PFSK-1 (cell line): ENCODE measurements around the gene LIN28B.

Experiments
- FOXP2 ChIP-seq: optimal IDR thresholded peaks from 2 replicates; pipeline ENCODE3; 2011; ENCODE audit warnings: borderline replicate concordance, control low read depth, inconsistent platforms; ENCODE audit not compliant: insufficient read depth; ENCODE audit errors: extremely low read length, extremely low read depth
- POLR2AphosphoS5 ChIP-seq: IDR thresholded peaks from 2 replicates; pipeline ENCODE4 v1.6.1; 2012; ENCODE audit warnings: low read depth, mild to moderate bottlenecking, control low read depth, low read length, moderate library complexity
- REST ChIP-seq, 2 experiments: IDR thresholded peaks; 2 replicates each; pipeline versions ENCODE4 v1.6.1 to v1.8.0; 2011 to 2012; ENCODE audit warnings: low read depth in 2 of 2, low read length in 2 of 2, control low read depth in 1 of 2, inconsistent platforms in 1 of 2, mild to moderate bottlenecking in 1 of 2, moderate library complexity in 1 of 2; ENCODE audit not compliant: insufficient read depth in 1 of 2
- SIN3A ChIP-seq: IDR thresholded peaks from 2 replicates; pipeline ENCODE4 v1.6.1; 2012; ENCODE audit warnings: mild to moderate bottlenecking, low read length, moderate library complexity, borderline replicate concordance; ENCODE audit not compliant: insufficient read depth
- TAF1 ChIP-seq: IDR thresholded peaks from 2 replicates; pipeline ENCODE4 v1.6.1; 2012; ENCODE audit warnings: low read length, control low read depth, borderline replicate concordance; ENCODE audit not compliant: insufficient read depth

Gene LIN28B

GRCh38 chr6:105029581-105029980 is 72.7 kb downstream of the LIN28B start:
- TF ChIP-seq FOXP2 (no peak), TAF1 (no peak), POLR2AphosphoS5 (no peak), SIN3A (no peak), REST (IDR thresholded peaks at IDR 0.05; ENCODE audit: insufficient read depth in 1 of 2, low read depth in 2 of 2, low read length in 2 of 2) (no peak)

DNA sequence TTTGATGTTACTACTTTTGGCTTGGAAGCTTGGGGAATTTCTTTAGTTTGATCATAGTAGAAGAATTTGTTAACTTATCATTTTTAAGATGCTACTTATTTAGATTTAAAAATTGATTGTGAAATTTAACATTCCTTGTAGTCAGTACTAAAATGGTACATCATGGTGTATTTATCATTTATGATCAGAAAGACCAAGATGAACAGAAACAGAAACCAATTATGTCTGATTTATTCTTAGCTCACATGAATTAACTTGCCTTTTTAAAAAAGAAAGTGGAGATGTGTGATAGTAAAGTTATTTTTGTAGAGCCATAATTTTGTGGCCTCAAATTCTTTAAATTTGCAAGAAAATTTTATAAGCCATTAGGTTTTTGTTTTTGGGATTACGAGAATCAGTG is 77.6 kb downstream of the LIN28B start:
- no peak for TF ChIP-seq FOXP2
- TF ChIP-seq TAF1 = no peak
- no peak for TF ChIP-seq REST (IDR thresholded peaks at IDR 0.05; ENCODE audit: insufficient read depth in 1 of 2, low read depth in 2 of 2, low read length in 2 of 2)
- no peak for TF ChIP-seq POLR2AphosphoS5

DNA sequence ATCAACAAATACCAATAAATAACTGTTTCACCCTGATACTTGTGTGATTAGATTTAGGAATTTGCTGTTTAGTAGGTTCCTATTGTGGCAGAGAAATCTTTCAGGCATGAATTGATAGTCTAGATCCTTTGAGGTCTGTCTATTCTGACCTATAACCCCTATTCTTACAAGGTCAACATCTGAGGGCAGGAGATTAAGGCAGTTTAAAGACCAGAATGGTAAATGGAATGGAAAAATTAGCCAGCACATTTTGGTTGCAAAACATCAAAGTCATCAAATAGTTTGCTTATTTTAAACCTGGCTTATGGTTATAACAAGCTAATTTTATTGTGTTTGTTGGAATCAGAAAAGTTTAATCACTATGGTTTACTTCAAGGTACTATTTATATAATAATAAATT is 78.4 kb downstream of the LIN28B start:
- TF ChIP-seq POLR2AphosphoS5 (no peak), SIN3A (no peak), TAF1 (no peak), REST (IDR thresholded peaks at IDR 0.05; ENCODE audit: insufficient read depth in 1 of 2, low read depth in 2 of 2, low read length in 2 of 2) (no peak)

DNA sequence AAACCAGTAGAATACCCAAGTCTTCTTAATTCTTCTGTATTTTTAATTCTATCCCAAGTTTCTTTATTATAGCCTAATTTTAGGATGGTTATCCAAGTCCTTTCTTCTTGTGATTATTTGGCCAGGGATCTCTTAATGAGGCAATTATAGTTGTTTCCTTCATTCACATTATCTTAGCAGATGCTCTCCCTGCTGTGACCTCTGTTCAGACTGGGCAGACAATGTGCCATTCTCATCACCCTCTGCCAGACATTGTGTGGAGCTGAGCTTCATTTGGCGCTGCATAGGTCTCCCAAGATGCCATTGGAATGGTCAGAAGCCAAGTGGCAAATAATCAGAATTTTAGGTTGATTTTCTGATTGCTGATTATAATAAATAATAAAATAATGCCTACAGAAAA is 79.4 kb downstream of the LIN28B start:
- TF ChIP-seq FOXP2 (no peak), TAF1 (no peak)

DNA sequence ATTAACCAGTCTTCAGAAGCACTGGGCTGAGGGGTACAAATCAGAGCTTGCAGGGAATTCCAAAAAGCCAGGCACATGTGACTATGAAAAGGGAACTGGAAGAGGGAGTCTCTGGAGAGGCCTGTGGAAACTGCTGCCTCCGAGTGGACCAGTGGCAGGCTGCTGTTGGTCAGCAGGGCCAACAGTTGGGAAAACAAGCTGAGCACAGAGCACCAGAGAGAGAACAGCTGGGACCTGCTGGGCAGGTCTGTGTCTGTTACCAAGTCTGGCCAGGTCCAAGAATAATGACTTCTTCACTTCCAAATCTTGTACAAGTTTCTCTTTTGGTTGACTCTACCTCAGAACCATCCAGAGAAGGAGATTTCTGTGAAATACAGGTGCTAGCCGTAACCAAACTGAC is 81.4 kb downstream of the LIN28B start:
- TF ChIP-seq SIN3A = no peak
- TF ChIP-seq POLR2AphosphoS5 = no peak
- no peak for TF ChIP-seq REST (IDR thresholded peaks at IDR 0.05; ENCODE audit: insufficient read depth in 1 of 2, low read depth in 2 of 2, low read length in 2 of 2)
- no peak for TF ChIP-seq TAF1
- no peak for TF ChIP-seq FOXP2
